Panc1 (cell line): ENCODE results near the gene SMIM5.

Source experiments
- CTCF ChIP-seq: fragments of 450-650 bp; IDR thresholded peaks from 2 replicates; pipeline ENCODE4 v1.5.1; 2017; ENCODE audit warnings: mild to moderate bottlenecking
- POLR2AphosphoS5 ChIP-seq: IDR thresholded peaks from 2 replicates; pipeline ENCODE4 v1.6.1; 2012; ENCODE audit warnings: mild to moderate bottlenecking, low read depth, low read length, moderate library complexity
- REST ChIP-seq, 2 experiments: IDR thresholded peaks; 2 replicates each; pipeline ENCODE4 v1.6.1; 2011 to 2012; ENCODE audit warnings: low read depth in 2 of 2, control low read depth in 1 of 2, low read length in 1 of 2, mild to moderate bottlenecking in 1 of 2, moderate library complexity in 1 of 2; ENCODE audit not compliant: insufficient read depth in 1 of 2
- SIN3A ChIP-seq: IDR thresholded peaks from 2 replicates; pipeline ENCODE4 v1.6.1; 2012; ENCODE audit warnings: low read depth, mild to moderate bottlenecking, low read length, moderate library complexity, borderline replicate concordance; ENCODE audit not compliant: insufficient read depth

- TF ChIP-seq CTCF (no peak), POLR2AphosphoS5 (no peak), SIN3A (no peak), REST (IDR thresholded peaks at IDR 0.05; ENCODE audit: insufficient read depth in 1 of 2, low read depth in 2 of 2, low read length in 1 of 2) (no peak)
These were observed 13.8 kb downstream of the SMIM5 start for GRCh38 chr17:75647061-75647460.
